Calu3 (cell line): Measurements from ENCODE around the gene NMNAT2. TPM values are rescaled to one million over a fixed set of nuclear protein-coding genes. Genes with fewer than 3 reads are reported as not detected.

ENCODE experiments used
- BruUV-seq: library from RNA; stranded (reverse); fragments of 400-500 nt; replicated peaks from 2 replicates; lab custom pipeline; 2021; lab: Mats Ljungman, UMichigan
- CTCF ChIA-PET: fragments of 300-600 bp; sonication (Branson Sonifier 250); formaldehyde crosslinking; loops from one replicate; lab custom pipeline; 2022; ENCODE audit warnings: antibody characterized with exemption; lab: Charles Lee
- DNase-seq: peaks from one replicate; pipeline ENCODE4 v3.0.0; 2022
- H3K27ac Mint-ChIP-seq: one replicate; pipeline ENCODE4 v1.8.0; 2022; ENCODE audit warnings: mixed read lengths; ENCODE audit not compliant: unreplicated experiment
- H3K27me3 Mint-ChIP-seq: one replicate; pipeline ENCODE4 v1.8.0; 2022; ENCODE audit warnings: mixed read lengths; ENCODE audit not compliant: unreplicated experiment
- H3K36me3 Mint-ChIP-seq: one replicate; pipeline ENCODE4 v1.8.0; 2022; ENCODE audit warnings: mild to moderate bottlenecking, moderate library complexity, mixed read lengths; ENCODE audit not compliant: insufficient read depth, unreplicated experiment
- H3K4me1 Mint-ChIP-seq: one replicate; pipeline ENCODE4 v1.8.0; 2022; ENCODE audit warnings: mild to moderate bottlenecking, low read depth, mixed read lengths; ENCODE audit not compliant: unreplicated experiment
- H3K4me3 Mint-ChIP-seq: one replicate; pipeline ENCODE4 v1.8.0; 2022; ENCODE audit warnings: mild to moderate bottlenecking, low read depth, moderate library complexity, mixed read lengths; ENCODE audit not compliant: unreplicated experiment
- H3K9me3 Mint-ChIP-seq: one replicate; pipeline ENCODE4 v1.8.0; 2022; ENCODE audit warnings: low read depth, mixed read lengths; ENCODE audit not compliant: unreplicated experiment
- intact Hi-C: fragments of 100-400 bp; cut with micrococcal nuclease; formaldehyde crosslinking; loops from one replicate; pipeline ENCODE4 v1.10.0; 2022; ENCODE audit not compliant: unreplicated experiment
- total RNA-seq: library from RNA; stranded (reverse); gene quantifications from 2 replicates; pipeline ENCODE4 v1.2.3, GENCODE V29; 2022
- TF ChIP-seq, protein P1 (sequence below): fragments of 200-600 bp; IDR thresholded peaks from one replicate; pipeline ENCODE4 v1.8.0; 2022; ENCODE audit warnings: antibody characterized with exemption; ENCODE audit not compliant: unreplicated experiment

The NMNAT2 gene
- total RNA-seq, 1 experiment from 2014 or later = 0.26 TPM

DNA sequence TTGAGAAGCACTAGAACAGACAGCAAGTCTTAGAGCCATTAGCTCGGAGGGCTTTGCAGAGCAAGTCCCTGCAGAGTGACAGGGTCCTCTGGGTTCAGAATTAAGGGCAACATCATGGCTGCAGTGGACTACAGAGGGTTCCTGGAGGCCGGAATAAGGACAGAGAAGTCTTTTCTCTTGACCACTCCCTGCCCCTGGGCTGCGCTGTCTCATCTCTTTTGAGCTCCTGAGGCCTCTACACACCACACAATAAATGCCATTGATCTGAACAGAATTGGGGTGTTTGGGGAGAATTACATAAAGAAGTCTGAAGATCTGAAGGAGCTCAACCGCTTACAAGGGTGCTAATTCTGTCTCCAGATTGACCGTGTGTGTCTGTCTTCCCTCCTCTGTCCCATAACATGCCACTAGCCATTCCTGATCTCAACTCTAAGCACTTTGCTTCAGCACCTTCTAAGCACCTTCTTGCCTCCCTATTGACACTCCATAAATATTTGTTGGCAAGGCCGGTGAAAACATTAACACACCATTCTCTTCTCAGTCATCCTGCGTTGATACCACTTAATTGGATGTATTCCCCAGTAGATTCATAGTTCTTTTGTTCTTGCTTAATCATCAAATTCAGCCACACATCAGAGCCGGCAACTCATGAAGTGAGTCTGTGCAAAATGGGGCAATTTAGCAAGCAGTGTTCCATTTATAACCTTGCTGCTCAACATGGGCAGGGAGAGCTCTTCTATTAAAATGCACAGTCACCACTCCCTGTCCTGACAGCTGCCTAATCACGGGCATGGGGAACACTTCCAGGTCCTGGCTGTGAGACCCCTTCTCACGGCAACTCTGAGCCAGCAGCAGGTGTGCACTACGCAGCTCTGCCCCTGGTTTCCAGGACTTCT is 49.7 kb downstream of the NMNAT2 start:
- TF ChIP-seq, protein P1, sequence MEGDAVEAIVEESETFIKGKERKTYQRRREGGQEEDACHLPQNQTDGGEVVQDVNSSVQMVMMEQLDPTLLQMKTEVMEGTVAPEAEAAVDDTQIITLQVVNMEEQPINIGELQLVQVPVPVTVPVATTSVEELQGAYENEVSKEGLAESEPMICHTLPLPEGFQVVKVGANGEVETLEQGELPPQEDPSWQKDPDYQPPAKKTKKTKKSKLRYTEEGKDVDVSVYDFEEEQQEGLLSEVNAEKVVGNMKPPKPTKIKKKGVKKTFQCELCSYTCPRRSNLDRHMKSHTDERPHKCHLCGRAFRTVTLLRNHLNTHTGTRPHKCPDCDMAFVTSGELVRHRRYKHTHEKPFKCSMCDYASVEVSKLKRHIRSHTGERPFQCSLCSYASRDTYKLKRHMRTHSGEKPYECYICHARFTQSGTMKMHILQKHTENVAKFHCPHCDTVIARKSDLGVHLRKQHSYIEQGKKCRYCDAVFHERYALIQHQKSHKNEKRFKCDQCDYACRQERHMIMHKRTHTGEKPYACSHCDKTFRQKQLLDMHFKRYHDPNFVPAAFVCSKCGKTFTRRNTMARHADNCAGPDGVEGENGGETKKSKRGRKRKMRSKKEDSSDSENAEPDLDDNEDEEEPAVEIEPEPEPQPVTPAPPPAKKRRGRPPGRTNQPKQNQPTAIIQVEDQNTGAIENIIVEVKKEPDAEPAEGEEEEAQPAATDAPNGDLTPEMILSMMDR = no peak
- peaks cover 41% of the 10 kb centered on the region for H3K4me1 Mint-ChIP-seq
- no peaks in the 10 kb centered on the region for H3K9me3 Mint-ChIP-seq
- H3K27ac Mint-ChIP-seq = no peak overlapping the region
- no peaks in the 10 kb centered on the region for H3K36me3 Mint-ChIP-seq
- DNase-seq = no peak
- H3K27me3 Mint-ChIP-seq = no peaks in the 10 kb centered on the region
- BruUV-seq = no TSS peak
- H3K4me3 Mint-ChIP-seq = no peak overlapping the region
- intact Hi-C loops = no loop called here
- CTCF ChIA-PET = interaction anchor here (0.6 kb wide), 1 partner anchor 797 kb away, joined by 3 read pairs; no protein-coding TSS in a partner anchor

DNA sequence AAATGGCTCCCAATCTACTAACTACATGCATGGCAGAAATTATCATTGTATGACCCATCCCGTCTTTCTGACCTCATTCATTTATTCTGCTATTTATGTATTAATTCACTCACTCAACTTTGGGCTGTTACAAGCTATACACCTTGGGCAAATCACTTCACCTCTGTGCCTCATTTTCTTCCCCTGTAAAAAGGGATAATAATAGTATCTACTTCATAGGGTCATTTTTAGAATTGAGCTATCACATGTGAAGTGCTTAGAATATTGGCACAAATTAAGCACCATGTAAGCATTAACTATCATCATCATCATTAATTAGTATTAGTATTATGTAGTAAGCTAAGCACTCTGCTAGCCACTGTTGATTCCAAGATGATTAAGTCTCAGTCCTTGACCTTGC is 52.1 kb downstream of the NMNAT2 start:
- peaks cover 26% of the 10 kb centered on the region for H3K4me1 Mint-ChIP-seq
- CTCF ChIA-PET = no interaction called here
- intact Hi-C loops = no loop called here

DNA sequence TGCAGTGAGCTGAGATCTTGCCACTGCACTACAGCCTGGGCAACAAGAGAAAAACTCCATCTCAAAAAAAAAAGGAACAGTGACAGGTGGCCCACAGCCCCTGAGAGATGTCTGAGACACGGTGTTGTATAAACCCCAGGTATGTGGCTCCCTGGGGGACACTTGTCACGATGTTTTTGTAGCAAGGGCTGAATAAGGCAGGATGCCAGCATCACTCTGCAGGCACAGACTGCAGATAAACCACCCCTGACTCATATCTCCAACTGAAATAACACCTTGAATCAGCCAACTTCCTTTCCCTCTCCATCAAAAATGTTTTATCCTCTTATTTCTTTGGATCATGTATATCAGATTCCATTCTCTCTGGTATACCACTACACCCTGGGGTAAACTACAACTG is 52.5 kb downstream of the NMNAT2 start:
- Mint-ChIP-seq H3K27me3 (peaks cover 2% of the 10 kb centered on the region), H3K4me3 (no peak overlapping the region), H3K9me3 (no peaks in the 10 kb centered on the region), H3K36me3 (no peaks in the 10 kb centered on the region), H3K4me1 (peaks cover 21% of the 10 kb centered on the region), H3K27ac (no peak overlapping the region)
- CTCF ChIA-PET = no interaction called here
- BruUV-seq = no TSS peak
- DNase-seq = no peak
- intact Hi-C loops = no loop called here
- TF ChIP-seq, protein P1 = no peak

More for the DNA sequence above, 52.1 kb downstream of the NMNAT2 start:
- H3K27me3 Mint-ChIP-seq = no peaks in the 10 kb centered on the region
- no peak overlapping the region for H3K4me3 Mint-ChIP-seq
- TF ChIP-seq, protein P1 = no peak
- BruUV-seq = no TSS peak
- H3K36me3 Mint-ChIP-seq = no peaks in the 10 kb centered on the region
- DNase-seq = no peak
- H3K9me3 Mint-ChIP-seq = no peaks in the 10 kb centered on the region
- no peak overlapping the region for H3K27ac Mint-ChIP-seq

DNA sequence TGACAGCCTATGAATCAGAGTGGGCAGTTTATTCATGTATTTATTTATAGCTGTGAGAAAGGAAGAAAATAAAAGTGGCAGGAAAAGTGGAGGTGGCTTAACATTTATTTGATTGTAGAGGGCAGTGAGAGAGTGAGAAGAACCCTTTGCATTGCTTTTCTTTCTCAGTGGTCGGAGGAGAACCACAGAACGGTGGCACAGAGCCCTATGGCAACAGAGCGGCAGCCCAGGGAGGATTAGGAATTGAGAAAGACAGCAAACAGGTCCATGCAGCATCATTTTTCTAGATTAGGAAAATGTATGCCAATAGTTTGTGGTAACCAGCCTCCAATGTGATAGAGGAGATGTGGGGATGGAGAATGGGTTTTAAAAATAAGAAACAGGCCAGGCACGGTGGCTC is 53.1 kb downstream of the NMNAT2 start:
- Mint-ChIP-seq H3K36me3 (no peaks in the 10 kb centered on the region), H3K4me3 (no peak overlapping the region), H3K9me3 (no peaks in the 10 kb centered on the region), H3K4me1 (peaks cover 15% of the 10 kb centered on the region), H3K27me3 (peaks cover 8% of the 10 kb centered on the region), H3K27ac (no peak overlapping the region)
- CTCF ChIA-PET = no interaction called here
- intact Hi-C loops = no loop called here
- BruUV-seq = no TSS peak
- TF ChIP-seq, protein P1 = no peak
- DNase-seq = no peak
